DMS153 treated with DMSO at 0.1 percent for 48 hours (cell line): Measurements from ENCODE around the gene PRPF40A.

Source experiments
- DNase-seq: peaks from one replicate; lab custom pipeline; 2025; ENCODE audit not compliant: unreplicated experiment; lab: John Stamatoyannopoulos, UW

Gene PRPF40A

DNA sequence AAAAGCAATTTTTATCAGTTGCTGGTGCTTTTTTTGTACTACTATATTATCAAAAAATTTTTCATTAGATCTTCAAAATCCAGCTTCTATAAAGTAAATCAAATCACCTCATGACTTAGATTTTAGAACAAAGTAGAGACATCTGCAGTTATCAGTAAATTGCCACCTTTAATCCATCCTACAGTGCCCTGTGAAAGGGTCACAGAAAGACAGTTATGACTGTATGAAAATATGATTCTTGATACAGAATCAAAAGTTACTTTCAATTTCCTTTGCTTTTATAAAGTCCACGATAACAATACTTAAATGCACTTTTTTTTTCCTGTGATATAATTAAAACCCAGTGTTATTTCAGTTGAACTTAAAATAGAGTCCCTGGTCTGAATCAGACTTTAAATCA lies 61.4 kb downstream of the PRPF40A start:
- DNase-seq, result no peak

DNA sequence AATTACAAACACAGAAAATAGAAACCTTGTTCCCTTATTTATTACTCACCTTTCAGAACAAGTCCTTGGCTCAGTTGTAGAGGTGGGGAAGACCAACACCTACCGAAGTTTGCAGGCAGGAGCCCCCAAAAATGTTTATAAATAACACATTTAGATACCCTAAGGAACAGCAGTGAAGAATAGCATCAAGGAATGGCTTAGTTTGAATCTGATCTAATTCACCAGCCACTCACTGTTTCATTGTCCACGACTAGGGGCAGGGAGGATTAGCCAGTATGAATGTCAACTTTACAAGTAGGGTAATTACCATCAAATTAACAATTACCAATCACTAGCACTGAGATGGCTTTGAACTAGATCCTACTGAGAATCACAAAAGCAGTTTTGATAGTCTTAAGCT lies 65.4 kb downstream of the PRPF40A start:
- no peak for DNase-seq

DNA sequence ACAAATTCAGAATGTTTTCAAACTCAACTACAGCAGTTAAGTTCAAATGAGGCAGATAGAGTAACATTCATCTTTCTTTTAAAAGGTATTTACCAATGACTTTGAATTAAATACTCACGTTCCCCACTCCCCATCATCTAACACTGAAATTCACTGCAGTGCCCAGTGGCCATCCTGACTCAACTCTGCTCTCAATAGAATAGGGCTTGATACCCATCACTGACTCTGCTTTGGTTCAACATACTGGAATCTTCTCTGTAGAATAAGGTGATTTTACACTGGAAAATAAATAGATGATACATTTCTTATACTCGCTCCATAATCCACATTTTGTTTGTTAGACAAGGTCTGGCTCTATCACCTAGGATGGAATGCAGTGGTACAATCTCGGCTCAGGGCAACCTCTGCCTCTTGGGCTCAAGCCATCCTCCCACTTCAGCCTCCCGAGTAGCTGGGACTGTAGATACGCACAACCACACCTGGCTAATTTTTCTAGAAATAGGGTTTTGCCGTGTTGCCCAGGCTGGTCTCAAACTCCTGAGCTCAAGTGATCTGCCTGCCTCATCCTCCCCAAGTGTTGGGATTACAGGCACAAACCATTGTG lies 66.4 kb downstream of the PRPF40A start:
- no peak for DNase-seq

DNA sequence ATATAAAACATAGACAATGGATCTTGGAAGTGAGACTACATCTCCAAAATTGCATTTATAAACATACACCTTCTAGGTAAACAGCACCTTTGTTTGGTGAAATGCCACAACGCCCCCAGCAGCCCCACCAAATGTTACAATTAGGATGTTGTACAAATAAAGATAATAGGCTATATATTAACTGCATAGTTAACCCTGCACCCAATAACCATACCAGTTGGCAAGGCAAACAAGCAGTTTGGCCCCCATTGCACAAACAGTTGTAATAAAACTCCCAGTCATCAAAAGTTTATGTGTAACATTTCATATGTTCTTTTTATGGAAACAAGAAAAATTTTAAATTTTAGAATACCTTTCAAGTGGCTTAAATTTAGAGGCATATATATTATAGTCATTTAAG lies 67.3 kb downstream of the PRPF40A start:
- DNase-seq, result no peak

DNA sequence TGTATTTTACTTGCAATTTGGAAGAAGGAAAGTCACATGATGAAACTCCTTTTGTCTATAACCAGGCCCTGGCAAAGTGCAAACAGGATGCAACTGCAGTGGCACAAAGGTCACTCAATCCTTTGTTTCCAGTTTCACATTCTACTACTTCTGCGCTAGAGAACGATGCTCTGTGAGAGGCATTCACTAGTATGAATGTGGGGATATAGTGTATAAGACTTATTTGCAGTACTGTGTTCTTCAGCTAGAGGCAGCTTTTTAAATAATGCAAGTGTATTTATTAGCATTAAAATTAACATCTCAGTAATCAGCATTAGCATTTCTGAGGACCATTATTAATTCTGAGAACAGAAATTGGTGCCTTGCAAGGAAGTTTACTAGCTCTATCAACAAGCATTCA lies 68.9 kb downstream of the PRPF40A start:
- DNase-seq, result no peak

DNA sequence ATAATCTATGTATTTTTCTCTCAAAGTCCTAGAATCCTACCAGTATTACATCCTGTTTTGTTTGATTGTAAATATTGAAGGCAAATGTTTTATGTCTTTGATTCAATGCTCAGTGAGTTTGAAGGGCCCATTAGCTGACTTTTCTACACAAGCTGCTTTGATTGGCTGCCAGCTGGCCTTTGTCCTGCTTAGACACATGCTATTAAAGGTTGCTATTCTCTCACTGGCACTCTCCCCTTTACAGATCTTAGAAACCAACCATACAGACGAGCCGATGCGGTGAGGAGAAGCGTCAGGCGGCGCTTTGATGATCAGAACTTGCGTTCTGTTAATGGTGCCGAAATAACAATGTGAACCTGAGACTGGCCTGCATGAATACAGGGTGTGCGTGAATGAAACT lies 69.7 kb downstream of the PRPF40A start:
- peak; percentile 87 for DNase-seq

DNA sequence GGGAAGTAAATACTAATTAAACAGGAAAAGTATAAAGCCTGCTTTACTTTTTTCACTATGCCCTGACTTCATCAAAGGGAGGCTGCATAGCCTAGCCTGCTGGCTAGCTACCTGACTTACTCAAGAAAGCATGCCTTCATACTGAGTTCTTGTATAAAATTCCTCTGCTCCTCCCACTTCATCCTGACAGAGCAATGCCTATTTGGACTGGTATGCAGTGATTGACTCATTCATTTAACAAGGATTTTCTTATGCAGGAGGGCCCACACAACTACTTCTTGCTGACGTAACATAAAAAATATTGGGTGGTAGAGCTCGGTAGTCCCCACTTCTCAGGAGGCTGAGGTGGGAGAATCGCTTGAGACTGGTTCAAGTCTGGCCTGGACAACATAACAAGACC lies 70.5 kb downstream of the PRPF40A start:
- DNase-seq, result no peak

DNA sequence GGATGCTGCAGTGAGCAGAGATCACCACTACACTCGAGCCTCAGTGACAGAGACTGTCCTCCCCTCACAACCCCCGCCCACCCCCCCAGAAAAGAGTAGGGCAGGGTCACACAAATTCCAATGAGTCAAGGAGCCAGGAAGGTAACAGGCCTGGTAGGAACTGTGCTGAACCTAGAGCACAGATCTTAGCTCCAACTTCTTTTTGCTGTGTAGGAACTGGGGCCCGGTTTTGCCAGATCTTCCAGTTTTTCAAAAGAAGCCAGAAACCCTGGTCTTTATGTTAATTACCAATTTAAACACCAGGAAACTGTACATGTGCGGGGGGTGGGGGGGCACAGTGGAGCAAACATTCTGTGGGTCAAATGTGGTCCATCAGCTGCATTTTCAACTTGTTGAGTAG lies 71.0 kb downstream of the PRPF40A start:
- DNase-seq, result no peak

DNA sequence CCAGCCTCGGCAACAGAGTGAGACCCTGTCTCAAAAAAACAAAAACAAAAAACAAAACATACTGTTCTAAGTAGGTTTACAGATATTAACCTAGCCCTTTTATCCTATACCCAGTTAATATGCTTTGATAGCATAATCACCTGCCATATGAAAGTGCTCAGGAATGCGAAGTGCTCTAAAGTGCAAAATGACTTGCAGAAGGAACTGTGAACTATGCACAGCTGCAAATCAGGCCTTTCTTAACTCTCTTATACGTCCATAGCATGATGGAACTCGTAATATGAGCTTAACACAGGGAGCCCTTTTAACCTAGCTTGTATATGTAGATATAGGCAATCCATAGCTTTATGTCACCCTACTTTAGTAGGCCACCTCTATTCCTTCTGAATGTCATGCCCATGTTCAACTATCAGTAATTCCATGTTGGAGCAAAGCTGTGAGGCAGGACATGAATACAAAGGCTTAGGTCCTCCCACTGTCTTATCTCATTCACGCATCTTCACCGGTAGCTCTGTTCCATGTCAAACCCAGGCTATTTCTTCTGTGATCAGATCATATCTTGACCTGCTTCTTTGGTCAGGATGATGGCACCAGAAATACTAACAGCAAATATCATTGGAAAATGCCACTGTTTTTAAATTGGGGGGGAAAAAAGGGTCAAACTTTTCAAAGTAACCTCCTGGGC lies 72.9 kb downstream of the PRPF40A start:
- no peak for DNase-seq

DNA sequence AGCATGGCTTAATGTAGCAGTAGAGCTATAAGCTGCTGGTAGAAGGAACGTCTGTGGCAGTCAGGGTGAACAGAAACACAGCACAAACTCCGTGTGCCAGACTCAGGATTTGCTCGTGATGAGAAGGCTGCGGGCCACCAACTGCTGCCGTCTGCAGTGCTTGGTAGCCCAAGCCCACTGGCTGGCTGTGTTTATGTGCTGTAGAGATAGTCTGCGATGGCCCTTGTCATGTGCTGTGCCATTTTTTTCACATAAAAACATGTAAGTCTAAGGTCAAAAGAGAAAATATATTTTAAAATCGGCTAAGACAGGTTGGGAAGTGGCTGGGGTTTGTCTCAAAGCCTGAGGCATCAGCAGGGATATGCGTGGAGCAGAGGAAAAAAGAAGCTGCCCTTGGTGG lies 78.7 kb downstream of the PRPF40A start:
- no peak for DNase-seq

DNA sequence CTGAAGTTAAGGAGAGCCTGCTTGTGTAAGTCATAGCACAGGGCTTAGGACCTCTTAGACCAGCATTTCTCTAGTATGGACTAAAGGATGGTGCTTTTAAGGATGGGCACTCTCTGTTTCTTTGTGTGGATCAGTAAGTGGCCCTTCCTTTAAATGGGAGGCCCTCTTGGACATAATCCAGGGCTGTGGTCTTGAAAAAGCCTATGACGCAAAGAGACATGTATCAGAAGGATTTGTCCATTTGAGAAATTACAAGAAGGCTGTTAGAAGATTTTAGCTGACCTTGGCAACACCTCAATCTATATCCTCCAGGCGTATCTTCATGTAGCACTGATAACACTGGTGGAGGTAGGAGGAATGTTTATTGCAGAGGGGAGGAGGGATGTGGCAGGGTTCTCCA lies 79.2 kb downstream of the PRPF40A start:
- no peak for DNase-seq

DNA sequence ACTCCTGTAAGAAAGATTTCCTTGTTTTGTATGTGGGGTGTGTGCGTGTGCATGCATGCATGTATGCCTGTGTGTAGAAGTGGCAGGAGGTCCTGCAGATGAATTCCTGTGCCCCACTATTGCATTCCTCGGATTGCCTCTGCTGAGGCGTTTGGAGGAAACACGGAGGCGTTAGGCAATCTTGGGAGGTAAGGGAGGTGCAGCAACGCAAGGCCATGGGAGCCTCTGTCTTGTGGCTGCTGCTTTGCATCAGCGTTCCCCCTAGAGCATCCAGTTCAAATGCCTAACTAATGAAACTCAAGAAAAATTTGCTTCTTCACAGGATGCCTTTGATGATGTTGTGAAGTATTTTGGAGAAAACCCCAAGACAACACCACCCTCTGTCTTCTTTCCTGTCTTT lies 80.0 kb downstream of the PRPF40A start:
- DNase-seq, result no peak

DNA sequence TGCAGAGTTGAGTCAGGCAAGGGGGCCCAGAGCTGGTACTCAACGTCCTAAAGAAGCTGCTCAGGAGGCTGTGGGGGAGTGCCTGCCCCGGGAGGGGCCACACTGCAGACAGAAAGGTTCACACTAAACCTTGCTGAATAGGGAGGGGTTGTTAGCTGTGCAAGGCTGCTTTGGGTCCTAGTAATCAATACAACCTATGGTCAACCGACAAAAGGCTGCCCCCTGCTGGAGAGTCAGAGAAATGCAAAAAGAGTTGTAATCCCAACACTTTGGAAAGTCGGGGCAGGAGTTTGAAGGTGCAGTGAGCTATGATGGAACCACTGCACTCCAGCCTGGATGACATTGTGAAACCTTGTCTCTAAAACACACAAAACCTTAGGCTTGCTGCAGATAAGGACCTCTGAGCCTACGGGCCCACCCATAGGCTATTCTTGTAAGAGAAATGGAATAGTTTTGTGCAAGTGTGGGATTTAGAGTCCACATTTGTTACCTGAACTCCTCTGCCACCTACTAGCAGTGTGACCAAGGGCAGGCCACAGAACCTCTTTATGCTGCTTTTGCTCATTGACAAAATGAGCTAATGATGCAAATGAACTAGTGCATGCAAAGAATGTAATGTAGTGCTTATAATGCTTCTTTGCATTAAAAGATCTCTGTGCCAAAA lies 81.5 kb downstream of the PRPF40A start:
- DNase-seq, result peak; percentile 53

DNA sequence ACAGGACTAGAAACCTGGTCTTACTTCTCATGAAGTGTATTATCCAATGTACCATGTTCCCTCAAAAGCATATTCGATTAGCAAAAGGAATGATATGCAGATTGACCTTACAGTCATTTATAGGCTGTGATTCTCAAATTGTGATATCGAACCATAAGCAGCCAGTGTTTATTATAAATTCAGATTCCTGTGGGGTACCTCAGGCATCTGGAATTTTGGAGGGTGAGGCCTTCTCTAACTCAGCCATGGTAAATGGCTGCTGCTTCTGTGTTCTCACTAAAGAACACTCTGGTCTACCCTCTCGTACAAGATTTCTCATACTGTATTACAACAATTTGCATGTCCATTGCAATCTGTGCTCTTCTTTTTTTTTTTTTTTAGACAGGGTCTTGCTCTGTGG lies 84.5 kb downstream of the PRPF40A start:
- no peak for DNase-seq

DNA sequence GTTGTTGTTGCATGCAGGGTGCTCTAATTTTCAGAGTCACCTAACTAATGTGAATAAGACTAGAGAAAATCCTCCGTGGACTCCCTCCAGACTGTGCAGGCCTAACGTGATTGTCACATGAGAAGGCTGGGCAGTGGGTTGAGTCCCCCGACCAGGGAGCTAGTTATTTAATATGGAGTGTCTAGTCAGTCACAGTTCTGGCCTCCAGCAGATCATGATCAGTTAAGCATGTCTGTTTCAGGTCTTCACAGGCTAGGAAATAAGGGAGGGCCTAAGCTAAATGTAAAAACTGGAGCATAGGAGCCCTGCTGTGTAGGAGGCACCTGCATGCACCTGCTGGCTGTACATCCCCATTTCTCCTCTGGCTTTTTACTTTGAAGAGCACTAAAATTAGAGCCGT lies 86.8 kb downstream of the PRPF40A start:
- DNase-seq, result no peak

DNA sequence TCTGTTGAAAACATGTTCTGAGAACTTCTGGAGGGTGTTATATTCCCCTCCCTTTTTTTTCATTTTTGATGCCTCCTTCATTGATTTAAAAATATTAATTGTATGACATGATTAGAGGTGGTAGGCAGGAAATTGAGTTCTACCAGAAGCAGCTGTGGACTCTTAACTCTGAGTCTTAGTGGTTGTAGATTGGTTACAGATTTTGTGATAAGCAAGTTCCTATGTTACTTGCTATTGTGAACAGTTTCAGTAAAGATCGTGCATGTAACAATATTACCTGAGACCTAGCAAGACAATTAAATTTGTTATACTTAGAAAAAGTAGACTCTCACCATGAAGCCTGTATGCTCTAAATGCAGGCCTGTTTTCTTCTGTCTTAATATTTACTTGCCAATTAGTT lies 88.1 kb downstream of the PRPF40A start:
- DNase-seq, result no peak

DNA sequence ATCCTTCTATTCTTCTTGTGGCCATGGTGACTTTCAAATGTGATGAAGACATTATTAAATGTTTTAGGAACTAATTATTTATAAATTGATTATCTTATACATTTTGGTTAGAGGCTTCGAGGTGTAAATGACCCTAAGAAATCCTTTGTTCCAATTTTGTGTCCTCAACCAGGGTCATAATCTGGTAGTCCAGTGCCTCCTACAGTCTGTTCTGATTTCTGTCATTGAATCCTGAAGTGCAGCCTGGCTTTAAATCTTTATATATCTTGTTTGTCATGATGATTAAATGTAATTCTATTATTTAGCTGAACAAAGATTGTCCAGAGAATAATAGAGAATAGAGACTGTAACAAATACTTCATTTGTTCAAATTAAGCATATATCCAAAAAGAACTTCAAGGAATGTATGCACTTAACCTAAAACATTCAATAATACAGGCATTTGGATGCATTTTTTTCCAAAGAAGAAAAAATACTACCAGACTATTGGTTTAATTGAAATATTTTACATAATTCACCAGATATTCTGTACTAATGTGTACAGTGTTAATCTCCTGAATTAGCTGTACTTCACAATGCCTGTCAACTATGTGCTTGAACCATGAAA lies 89.8 kb downstream of the PRPF40A start:
- no peak for DNase-seq

DNA sequence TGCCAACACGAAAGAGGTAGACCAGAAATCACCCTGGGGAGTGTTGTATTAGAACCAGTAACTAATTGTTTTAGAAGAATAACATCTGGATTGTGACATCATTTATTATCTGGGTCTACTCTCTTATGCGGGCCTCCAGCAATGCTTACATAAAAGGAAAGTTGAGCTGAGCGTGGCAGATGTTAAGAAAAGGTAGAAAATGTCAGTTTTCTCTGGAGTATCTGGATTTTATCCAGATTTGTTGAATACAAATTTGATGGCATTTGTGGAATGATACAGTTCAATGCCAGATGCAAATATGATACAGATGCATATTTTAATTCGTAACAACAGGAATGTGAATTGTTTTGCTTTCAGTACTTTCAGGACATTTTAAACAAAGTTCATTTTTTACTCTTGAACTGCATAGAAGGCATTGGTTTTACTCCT lies 90.3 kb downstream of the PRPF40A start:
- no peak for DNase-seq

DNA sequence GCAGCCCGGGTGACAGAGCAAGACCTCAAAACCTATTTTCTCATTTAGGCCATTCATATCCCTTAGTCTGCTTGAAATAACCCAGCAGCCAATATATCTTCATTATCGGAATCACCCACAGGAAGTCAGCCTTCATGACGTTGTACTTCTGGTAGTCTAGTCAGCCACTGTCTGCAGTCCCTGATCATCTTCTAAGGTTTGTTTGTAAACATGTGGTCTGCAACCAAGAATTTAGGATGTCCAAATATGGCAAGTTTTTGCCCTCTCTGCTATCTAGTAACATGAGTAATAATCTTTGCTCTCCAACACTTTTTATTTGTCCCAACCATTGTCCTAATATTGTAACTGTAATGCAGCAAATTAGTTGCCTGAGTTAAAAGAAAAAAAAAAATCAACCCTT lies 92.5 kb downstream of the PRPF40A start:
- no peak for DNase-seq

DNA sequence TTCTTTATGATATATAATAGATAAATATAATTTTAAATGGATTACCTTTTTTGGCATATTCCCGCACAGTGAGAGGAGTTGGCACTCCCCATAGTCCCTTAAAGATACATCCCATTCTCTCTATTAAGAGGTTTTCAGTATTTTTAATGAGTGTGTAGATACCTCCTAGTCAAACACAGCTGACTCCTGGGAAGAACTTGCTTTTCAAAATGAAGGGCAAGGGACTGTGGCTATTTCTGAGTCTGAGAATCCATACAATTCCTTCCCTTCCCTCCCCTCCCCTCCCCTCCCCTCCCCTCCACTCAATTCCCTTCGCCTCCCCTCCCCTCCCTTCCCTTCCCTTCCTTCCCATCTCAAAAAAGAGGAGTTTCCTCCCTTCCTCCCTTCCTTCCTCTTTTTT lies 93.5 kb downstream of the PRPF40A start:
- DNase-seq, result no peak

DNA sequence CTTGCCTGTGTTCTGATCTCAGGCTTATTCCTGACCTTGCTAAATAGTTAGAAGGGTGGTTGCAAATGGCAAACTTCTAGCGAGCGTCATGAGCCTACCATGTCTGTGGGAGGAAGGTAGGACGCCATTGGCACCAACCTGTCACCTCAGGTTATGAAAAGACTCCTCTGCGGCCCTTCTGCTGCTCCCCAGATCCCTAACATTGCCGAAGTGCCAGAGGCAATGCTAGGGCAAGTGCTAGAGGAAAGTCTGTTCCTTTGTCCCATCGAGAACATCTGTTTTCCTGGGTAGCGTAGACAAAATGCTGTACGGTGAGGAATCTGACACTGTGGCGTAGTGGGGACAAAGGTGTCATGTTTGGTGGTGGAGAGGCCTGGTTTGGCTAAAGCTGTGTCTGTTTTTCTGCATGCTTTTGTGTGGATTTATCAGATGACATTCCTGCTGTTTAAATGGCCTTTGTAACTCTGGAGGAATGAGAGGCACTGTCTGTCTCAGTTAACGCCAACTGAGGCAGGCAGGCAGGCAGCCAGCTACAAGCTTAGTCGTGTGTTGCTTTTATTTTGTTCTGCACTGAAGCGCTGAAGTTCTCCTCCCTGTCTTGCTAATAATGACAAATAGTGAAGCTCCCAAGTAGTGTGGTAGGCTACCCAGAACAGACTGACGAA lies 94.1 kb downstream of the PRPF40A start:
- no peak for DNase-seq

DNA sequence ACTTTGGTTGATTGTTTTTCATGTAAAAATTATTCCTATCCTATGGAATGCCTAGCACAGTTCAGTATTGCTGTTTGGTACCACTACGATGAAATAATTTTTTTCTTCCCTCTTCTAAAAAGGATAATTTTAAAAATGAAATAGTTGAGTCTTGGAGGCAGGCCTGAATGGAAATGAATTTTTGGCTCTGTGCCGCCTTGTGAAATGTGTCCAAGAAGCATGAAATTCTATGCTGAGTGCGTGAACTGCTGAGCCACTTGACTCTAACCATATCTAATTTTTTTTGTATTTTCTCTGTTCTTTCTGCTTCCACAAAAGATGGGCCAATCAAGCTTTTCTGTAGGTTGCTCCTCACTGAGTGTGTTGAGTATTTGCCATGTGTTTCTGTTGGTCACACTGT lies 95.0 kb downstream of the PRPF40A start:
- no peak for DNase-seq
